B cell (primary cell): ENCODE results near the gene EHD2. TPM values are rescaled to one million over a fixed set of nuclear protein-coding genes. Genes with fewer than 3 reads are reported as not detected.
A peak's percentile ranks its signal among the peaks of the same experiment; 100 is the strongest.
"Not testable (repeated sequence)": the region's sequence is repeated elsewhere in the genome, so short reads cannot be mapped to it uniquely, and the experiment has no call there.

Experiments
- ATAC-seq: fragments of 200-7000 bp; cut with Tn5 transposase; one replicate; pipeline ENCODE4 v1.10.0; 2021; ENCODE audit warnings: low read depth, mild to moderate bottlenecking, moderate number of reproducible peaks, moderate library complexity
- CTCF ChIA-PET: fragments of 350-600 bp; sonication (Branson Sonifier 250); formaldehyde crosslinking; loops from one replicate; lab custom pipeline; 2021; ENCODE audit warnings: antibody characterized with exemption, inconsistent platforms; lab: Charles Lee
- POLR2A ChIA-PET: fragments of 350-600 bp; sonication (Branson Sonifier 250); formaldehyde crosslinking; loops from one replicate; lab custom pipeline; 2021; ENCODE audit warnings: antibody characterized with exemption; lab: Charles Lee
- DNase-seq: peaks from one replicate; pipeline ENCODE4 v3.0.0; 2013
- H2AFZ ChIP-seq: 2 replicates; pipeline ENCODE4 v1.6.1; 2012; ENCODE audit warnings: mild to moderate bottlenecking, low read depth, low read length; ENCODE audit not compliant: insufficient read depth, poor library complexity, severe bottlenecking
- H3K27ac ChIP-seq, 2 donors: 1 replicate in 1 of 2; 2 replicates in 1 of 2; pipeline ENCODE4 v1.5.1; 2012 to 2013; ENCODE audit warnings: low read length in 2 of 2, mild to moderate bottlenecking in 2 of 2, moderate library complexity in 1 of 2
- H3K27me3 ChIP-seq, 4 experiments: fragments of 200-600 bp in 1 of 4; sonication (generic) in 1 of 4; replicated peaks in 1 of 4; 1 replicate in 2 of 4; 2 replicates in 2 of 4; pipeline versions ENCODE4 v1.6.1 to v1.7.0; 2013 to 2016; ENCODE audit warnings: low read length in 3 of 4, mild to moderate bottlenecking in 2 of 4, mixed read lengths in 1 of 4, moderate library complexity in 1 of 4; ENCODE audit not compliant: insufficient read depth in 4 of 4, control insufficient read depth in 3 of 4; ENCODE audit errors: control extremely low read depth in 1 of 4
- H3K36me3 ChIP-seq, 2 experiments: replicated peaks in 1 of 2; 1 replicate in 1 of 2; 2 replicates in 1 of 2; pipeline versions ENCODE4 v1.6.1 to v1.7.1; 2013; ENCODE audit warnings: low read length in 1 of 2; ENCODE audit not compliant: insufficient read depth in 2 of 2, control insufficient read depth in 1 of 2; ENCODE audit errors: control extremely low read depth in 1 of 2, extremely low read depth in 1 of 2
- H3K4me1 ChIP-seq, 2 donors: fragments of 200-600 bp in 1 of 2; sonication (generic) in 1 of 2; 1 replicate in 1 of 2; 2 replicates in 1 of 2; pipeline versions ENCODE4 v1.5.1 to v1.6.1; 2013 to 2017; ENCODE audit warnings: low read length in 2 of 2; ENCODE audit not compliant: control insufficient read depth in 2 of 2, insufficient read depth in 2 of 2
- H3K4me2 ChIP-seq: replicated peaks from 2 replicates; pipeline ENCODE3; 2012; ENCODE audit warnings: mild to moderate bottlenecking, low read depth, low read length; ENCODE audit not compliant: poor library complexity, severe bottlenecking
- H3K4me3 ChIP-seq, 5 experiments: fragments of 200-600 bp in 1 of 5; sonication (generic) in 1 of 5; 1 replicate in 3 of 5; 2 replicates in 2 of 5; pipeline versions ENCODE4 v1.5.1 to v1.7.0; 2011 to 2016; ENCODE audit warnings: low read length in 4 of 5, mild to moderate bottlenecking in 4 of 5, low read depth in 2 of 5, control low read depth in 1 of 5, moderate library complexity in 1 of 5; ENCODE audit not compliant: insufficient read depth in 1 of 5; ENCODE audit errors: control extremely low read depth in 1 of 5, extremely low read depth in 1 of 5
- H3K79me2 ChIP-seq: fragments of 200-600 bp; sonication (generic); one replicate; pipeline ENCODE4 v1.6.0; 2016; ENCODE audit warnings: low read length; ENCODE audit not compliant: control insufficient read depth, insufficient read depth
- H3K9ac ChIP-seq: fragments of 200-600 bp; sonication (generic); 2 replicates; pipeline ENCODE4 v1.6.1; 2017; ENCODE audit warnings: mild to moderate bottlenecking, low read length, moderate library complexity
- H3K9me3 ChIP-seq, 3 donors: one replicate each; pipeline versions ENCODE4 v1.6.1 to v1.7.1; 2013; ENCODE audit warnings: low read length in 2 of 3; ENCODE audit not compliant: control insufficient read depth in 2 of 3, insufficient read depth in 1 of 3; ENCODE audit errors: control extremely low read depth in 1 of 3
- H4K20me1 ChIP-seq: 2 replicates; pipeline ENCODE4 v1.6.0; 2012; ENCODE audit warnings: mild to moderate bottlenecking, low read length; ENCODE audit not compliant: insufficient read depth, control insufficient read depth, poor library complexity, severe bottlenecking
- H3K27ac Mint-ChIP-seq: one replicate; pipeline ENCODE4 v1.8.0; 2021; ENCODE audit warnings: mixed read lengths
- H3K27me3 Mint-ChIP-seq: one replicate; pipeline ENCODE4 v1.8.0; 2021; ENCODE audit warnings: mixed read lengths
- H3K4me1 Mint-ChIP-seq: one replicate; pipeline ENCODE4 v1.8.0; 2021; ENCODE audit warnings: mixed read lengths
- H3K4me3 Mint-ChIP-seq: one replicate; pipeline ENCODE4 v1.8.0; 2021; ENCODE audit warnings: mixed read lengths
- H3K9me3 Mint-ChIP-seq: one replicate; pipeline ENCODE4 v1.8.0; 2022; ENCODE audit warnings: mixed read lengths; ENCODE audit not compliant: insufficient read depth
- EZH2 ChIP-seq: IDR thresholded peaks from 2 replicates; pipeline ENCODE4 v1.6.1; 2012; ENCODE audit warnings: borderline replicate concordance, low read depth, mild to moderate bottlenecking, moderate library complexity, low read length; ENCODE audit not compliant: insufficient read depth, poor library complexity, severe bottlenecking
- WGBS: methylation state at CpG from one replicate; pipeline ENCODE4 v1.1.5; 2013; ENCODE audit warnings: missing lambda C conversion rate; ENCODE audit not compliant: insufficient coverage; 5-methylcytosine and 5-hydroxymethylcytosine counted together
- intact Hi-C: fragments of 100-400 bp; cut with micrococcal nuclease; formaldehyde crosslinking; loops from one replicate; pipeline ENCODE4 v1.10.0; 2022
- polyA plus RNA-seq: library from polyadenylated mRNA; depleted of rRNA; stranded (reverse); fragments of >200 nt; gene quantifications from 2 replicates; pipeline ENCODE4 v1.2.3, GENCODE V29; 2012
- total RNA-seq, 2 donors: library from RNA; stranded (reverse); fragments of 120-200 nt in 1 of 2; gene quantifications; 1 replicate in 1 of 2; 2 replicates in 1 of 2; pipeline versions ENCODE4 v1.2.3 to v1.2.4, GENCODE V29; 2013 to 2022
- TF ChIP-seq, protein P1 (sequence below): fragments of 200-600 bp; IDR thresholded peaks from one replicate; pipeline ENCODE4 v1.8.0; 2022; ENCODE audit warnings: antibody characterized with exemption, mild to moderate bottlenecking

Gene EHD2
- total and polyA plus RNA-seq, 2 donors (not counting 1 experiment from before 2014, with no cell fraction given) = not detected

DNA sequence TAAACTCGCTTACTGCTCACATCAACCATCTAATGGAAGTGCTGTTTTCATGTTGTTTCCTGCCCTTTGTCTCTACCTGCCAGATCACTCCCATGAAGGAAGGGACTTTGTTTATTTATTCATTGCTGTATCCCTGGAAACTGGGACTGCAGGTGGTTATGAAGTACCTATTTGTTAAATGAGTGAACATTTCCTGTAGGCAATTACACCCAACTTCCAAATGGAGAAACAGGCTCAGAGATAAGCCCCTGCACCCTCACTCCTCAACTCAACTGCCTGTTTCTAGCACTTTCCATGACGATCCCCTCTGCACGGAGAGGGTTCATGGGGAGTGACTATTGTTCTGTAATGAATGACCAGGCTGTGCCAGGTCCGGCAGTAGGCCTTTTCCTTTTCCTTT is 63.3 kb downstream of the EHD2 start:
- Histone ChIP-seq H3K36me3 (no peaks in the 10 kb centered on the region), H2AFZ (no peak overlapping the region), H3K27me3 (no peaks in the 10 kb centered on the region), H3K9me3 (no peaks in the 10 kb centered on the region), H3K9ac (no peak overlapping the region), H3K79me2 (peaks cover 10% of the 10 kb centered on the region), H3K27ac (no peak overlapping the region), H4K20me1 (no peaks in the 10 kb centered on the region), H3K4me2 (no peak overlapping the region), H3K4me1 (peaks cover 9 to 19% of the 10 kb centered on the region in 2 donors), H3K4me3 (no peak overlapping the region)
- TF ChIP-seq, protein P1, sequence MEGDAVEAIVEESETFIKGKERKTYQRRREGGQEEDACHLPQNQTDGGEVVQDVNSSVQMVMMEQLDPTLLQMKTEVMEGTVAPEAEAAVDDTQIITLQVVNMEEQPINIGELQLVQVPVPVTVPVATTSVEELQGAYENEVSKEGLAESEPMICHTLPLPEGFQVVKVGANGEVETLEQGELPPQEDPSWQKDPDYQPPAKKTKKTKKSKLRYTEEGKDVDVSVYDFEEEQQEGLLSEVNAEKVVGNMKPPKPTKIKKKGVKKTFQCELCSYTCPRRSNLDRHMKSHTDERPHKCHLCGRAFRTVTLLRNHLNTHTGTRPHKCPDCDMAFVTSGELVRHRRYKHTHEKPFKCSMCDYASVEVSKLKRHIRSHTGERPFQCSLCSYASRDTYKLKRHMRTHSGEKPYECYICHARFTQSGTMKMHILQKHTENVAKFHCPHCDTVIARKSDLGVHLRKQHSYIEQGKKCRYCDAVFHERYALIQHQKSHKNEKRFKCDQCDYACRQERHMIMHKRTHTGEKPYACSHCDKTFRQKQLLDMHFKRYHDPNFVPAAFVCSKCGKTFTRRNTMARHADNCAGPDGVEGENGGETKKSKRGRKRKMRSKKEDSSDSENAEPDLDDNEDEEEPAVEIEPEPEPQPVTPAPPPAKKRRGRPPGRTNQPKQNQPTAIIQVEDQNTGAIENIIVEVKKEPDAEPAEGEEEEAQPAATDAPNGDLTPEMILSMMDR = no peak
- TF ChIP-seq EZH2 = no peak
- DNase-seq = no peak
- WGBS = 100% methylated on average over 1 of the region's 4 CpGs
- intact Hi-C loops = no loop called here
- no peaks in the 10 kb centered on the region for H3K9me3 Mint-ChIP-seq
- H3K4me3 Mint-ChIP-seq = peak overlapping the region; percentile 30
- POLR2A ChIA-PET = interaction anchor here (0.7 kb wide), 1 partner anchor 17 kb away, joined by 8 read pairs; no protein-coding TSS in a partner anchor
- peaks cover 18% of the 10 kb centered on the region for H3K4me1 Mint-ChIP-seq
- H3K27me3 Mint-ChIP-seq = no peaks in the 10 kb centered on the region
- no peak overlapping the region for H3K27ac Mint-ChIP-seq
- CTCF ChIA-PET = interaction anchor here (1.3 kb wide), 1 partner anchor 13 kb away, joined by 4 read pairs; no protein-coding TSS in a partner anchor
- ATAC-seq = no peak

DNA sequence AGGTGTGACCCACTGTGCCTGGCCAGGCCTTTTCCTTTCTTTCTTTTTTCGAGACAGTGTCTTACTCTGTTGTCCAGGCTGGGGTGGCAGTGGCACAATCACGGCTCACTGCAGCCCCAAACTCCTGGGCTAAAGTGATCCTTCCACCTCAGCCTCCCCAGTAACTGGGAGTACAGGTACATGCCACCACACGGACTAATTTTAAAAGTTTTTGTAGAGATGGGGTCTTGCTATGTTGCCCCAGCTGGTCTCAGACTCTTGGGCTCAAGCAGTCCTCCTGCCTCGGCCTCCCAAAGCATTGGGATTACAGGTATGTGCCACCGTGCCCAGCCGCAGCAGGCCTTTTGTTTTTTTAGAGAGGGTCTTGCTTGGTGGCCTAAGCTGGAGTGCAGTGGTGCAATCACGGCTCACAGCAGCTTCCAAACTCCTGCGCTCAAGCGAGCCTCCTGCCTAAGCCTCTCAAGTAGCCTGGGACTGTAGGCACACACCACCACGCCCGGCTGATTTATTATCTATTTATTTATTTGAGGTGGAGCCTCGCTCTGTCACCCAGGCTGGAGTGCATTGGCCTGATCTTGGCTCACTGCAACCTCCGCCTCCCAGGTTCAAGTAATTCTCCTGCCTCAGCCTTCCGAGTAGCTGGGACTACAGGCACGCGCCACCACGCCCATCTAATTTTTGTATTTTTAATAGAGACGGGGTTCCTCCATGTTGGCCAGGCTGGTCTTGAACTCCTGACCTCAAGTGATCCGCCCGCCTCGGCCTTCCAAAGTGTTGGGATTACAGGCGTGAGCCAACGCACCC is 64.2 kb downstream of the EHD2 start:
- peak overlapping the region; percentile 82 for H2AFZ ChIP-seq
- POLR2A ChIA-PET = interaction anchor here (1.0 kb wide), 1 partner anchor 32 kb away, joined by 7 read pairs; the partner anchor contains the start of gene NOP53
- H3K36me3 ChIP-seq, H3K9me3 Mint-ChIP-seq, H3K27ac Mint-ChIP-seq, H3K27ac ChIP-seq, H3K27me3 ChIP-seq, H3K9me3 ChIP-seq, H3K27me3 Mint-ChIP-seq, ATAC-seq, DNase-seq, H4K20me1 ChIP-seq, H3K79me2 ChIP-seq: not testable (repeated sequence)
- intact Hi-C loops = loop anchor here (1.0 kb wide), 2 partner anchors 32 to 262 kb away; partner anchors contain the start of genes NAPA and NOP53
- Mint-ChIP-seq H3K4me3 (peak overlapping the region; percentile 98), H3K4me1 (peaks cover 20% of the 10 kb centered on the region)
- peaks cover 9 to 19% of the 10 kb centered on the region in 2 donors for H3K4me1 ChIP-seq
- peak overlapping the region; percentile 87 for H3K4me2 ChIP-seq
- CTCF ChIA-PET = interaction anchor here (0.5 kb wide), 1 partner anchor 293 kb away, joined by 3 read pairs; the partner anchor contains the start of gene KPTN
- peak overlapping the region; percentile 79 for H3K9ac ChIP-seq
- WGBS = 87% methylated on average over 9 of the region's 23 CpGs
- peak overlapping the region in 4 of 5 experiments; percentile 73 to 80 (median 75) for H3K4me3 ChIP-seq
